ENCODE results near the gene TCEAL2. TPM values are rescaled to one million over a fixed set of nuclear protein-coding genes. Genes with fewer than 3 reads are reported as not detected.
"Not testable (repeated sequence)": the region's sequence is repeated elsewhere in the genome, so short reads cannot be mapped to it uniquely, and the experiment has no call there.

TCEAL2 gene
- total RNA-seq, 4 donors from 2014 or later: 0.32 to 1.6 (median 0.84) TPM

DNA sequence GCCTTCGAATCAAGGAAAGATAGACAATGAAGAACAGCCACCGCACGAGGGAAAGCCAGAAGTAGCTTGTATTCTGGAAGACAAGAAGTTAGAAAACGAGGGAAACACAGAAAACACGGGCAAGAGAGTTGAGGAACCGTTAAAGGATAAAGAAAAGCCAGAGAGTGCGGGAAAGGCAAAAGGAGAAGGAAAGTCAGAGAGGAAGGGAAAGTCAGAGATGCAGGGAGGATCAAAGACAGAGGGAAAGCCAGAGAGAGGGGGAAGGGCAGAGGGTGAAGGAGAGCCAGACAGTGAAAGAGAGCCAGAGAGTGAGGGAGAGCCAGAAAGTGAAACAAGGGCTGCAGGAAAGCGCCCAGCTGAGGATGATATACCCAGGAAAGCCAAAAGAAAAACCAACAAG lies 1.4 kb downstream of the TCEAL2 start:
- intact Hi-C loops (cut with DNase I; ENCODE audit: low total_unique reads): no loop called here
- TF ChIP-seq POLR2A (IDR thresholded peaks at IDR 0.05): no peak
- no peak for TF ChIP-seq CTCF (IDR thresholded peaks at IDR 0.05)
- no peak overlapping the region for H3K4me3 ChIP-seq (ENCODE audit: low read depth, poor library complexity, severe bottlenecking)
- WGBS, 2 donors: 41 to 46% methylated on average over 8 of the region's 8 CpGs
- DNase-seq (ENCODE audit: low spot score in 2 of 2): no peak

DNA sequence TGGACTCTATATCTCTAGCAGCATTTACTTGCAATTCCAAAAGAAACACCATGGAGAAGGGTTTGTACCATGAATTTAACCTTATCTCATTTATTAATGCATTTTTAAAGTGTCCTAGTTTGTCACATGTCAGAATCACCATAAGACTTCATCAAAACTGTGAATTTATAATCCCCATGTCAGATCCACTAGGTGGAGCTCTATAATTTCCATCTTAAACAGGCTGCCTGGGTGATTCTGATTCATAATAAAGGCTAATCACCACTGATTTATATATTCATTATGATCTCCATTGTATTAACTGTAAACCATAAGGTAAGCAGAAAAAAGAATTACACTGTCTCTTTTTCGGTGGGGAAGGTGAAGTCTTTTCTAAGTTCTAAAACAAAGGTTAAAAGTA lies 4.0 kb downstream of the TCEAL2 start:
- intact Hi-C loops (cut with DNase I; ENCODE audit: low total_unique reads): no loop called here
- DNase-seq (ENCODE audit: low spot score in 2 of 2): no peak
- TF ChIP-seq POLR2A (IDR thresholded peaks at IDR 0.05): no peak
- TF ChIP-seq CTCF (IDR thresholded peaks at IDR 0.05): no peak
- no peak overlapping the region for H3K4me3 ChIP-seq (ENCODE audit: low read depth, poor library complexity, severe bottlenecking)
- 61 to 63% methylated on average over 1 of the region's 1 CpG for WGBS, 2 donors

DNA sequence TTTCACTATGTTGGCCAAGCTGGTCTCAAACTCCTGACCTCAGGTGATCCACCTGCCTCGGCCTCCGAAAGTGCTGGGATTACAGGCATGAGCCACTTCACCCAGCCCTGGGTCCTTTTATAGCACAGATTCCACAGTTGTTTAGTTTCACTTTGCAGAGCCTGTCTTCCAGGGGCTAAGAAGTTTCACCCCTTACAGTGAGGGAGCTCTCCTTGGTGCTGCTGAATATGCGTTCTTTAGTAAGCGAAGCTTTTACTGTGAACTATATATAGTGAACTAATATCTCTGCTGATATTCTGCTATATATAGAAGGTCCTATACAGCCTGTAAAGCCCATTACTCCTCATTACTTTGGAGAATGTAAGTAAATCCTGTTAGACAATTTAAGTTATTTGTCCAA lies 12.6 kb downstream of the TCEAL2 start:
- DNase-seq (ENCODE audit: low spot score in 2 of 2): no peak
- intact Hi-C loops (cut with DNase I; ENCODE audit: low total_unique reads): no loop called here
- 50 to 60% methylated on average over 4 of the region's 4 CpGs for WGBS, 2 donors
- no peak for TF ChIP-seq POLR2A (IDR thresholded peaks at IDR 0.05)
- TF ChIP-seq CTCF (IDR thresholded peaks at IDR 0.05): no peak
- no peak overlapping the region for H3K4me3 ChIP-seq (ENCODE audit: low read depth, poor library complexity, severe bottlenecking)

DNA sequence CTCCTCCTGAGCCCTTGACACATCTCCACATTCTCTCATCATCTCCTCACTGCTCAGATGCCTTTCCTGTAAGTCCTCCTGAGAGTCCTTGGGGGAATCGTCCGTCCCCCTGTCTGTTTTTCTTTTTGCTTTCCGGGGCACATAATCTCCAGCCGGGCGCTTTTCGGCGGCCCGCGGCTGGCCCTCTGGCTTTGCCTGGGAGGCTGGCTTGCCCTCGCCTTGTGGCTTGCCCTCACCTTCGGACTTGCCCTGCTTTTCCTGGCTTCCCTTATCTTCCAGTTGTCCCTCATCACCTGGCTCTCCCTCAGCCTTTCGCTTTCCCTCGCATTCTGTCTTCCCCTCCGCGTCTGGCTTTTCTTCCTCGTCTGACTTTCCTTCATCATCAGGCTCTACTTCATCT lies 15.4 kb downstream of the TCEAL2 start:
- DNase-seq (ENCODE audit: low spot score in 2 of 2); intact Hi-C loops (cut with DNase I; ENCODE audit: low total_unique reads); H3K4me3 ChIP-seq (ENCODE audit: low read depth, poor library complexity, severe bottlenecking): not testable (repeated sequence)
- WGBS, 2 donors: 66 to 68% methylated on average over 15 to 16 of the region's 16 CpGs

DNA sequence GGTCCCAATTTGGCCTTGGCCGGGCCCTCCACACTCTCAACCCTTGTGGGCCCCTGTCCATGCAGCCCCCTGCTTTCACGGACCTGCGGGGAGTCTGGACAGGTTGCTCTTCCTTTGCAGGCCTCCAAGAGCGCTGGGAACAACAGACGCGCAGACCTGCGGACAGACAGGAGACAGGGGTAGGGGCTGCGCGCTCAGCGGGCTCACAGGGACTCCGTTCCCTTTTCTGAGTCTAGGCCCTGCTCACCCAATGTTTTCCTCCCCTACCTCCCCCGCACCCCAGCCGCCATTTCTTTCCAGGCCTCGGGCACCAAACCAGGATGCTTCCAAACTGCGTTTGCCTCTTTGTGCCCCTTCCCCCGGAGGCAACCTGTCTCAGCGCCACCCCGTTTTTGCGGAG lies 16.2 kb downstream of the TCEAL2 start:
- intact Hi-C loops (cut with DNase I; ENCODE audit: low total_unique reads); H3K4me3 ChIP-seq (ENCODE audit: low read depth, poor library complexity, severe bottlenecking); DNase-seq (ENCODE audit: low spot score in 2 of 2): not testable (repeated sequence)
- WGBS, 2 donors: 9 to 47% methylated on average over 17 to 19 of the region's 19 CpGs

- 45% methylated on average over 15 of the region's 31 CpGs; no CpG with 5 or more reads in 1 of the 2 donors for WGBS, 2 donors
- intact Hi-C loops (cut with DNase I; ENCODE audit: low total_unique reads); DNase-seq (ENCODE audit: low spot score in 2 of 2); H3K4me3 ChIP-seq (ENCODE audit: low read depth, poor library complexity, severe bottlenecking): not testable (repeated sequence)
Measured at GRCh38 chrX:102142274-102142673, 16.8 kb downstream of the TCEAL2 start, which contains the start of gene TCEAL6. Gene TCEAL6 (minus strand): TSS chrX:102142481.

DNA sequence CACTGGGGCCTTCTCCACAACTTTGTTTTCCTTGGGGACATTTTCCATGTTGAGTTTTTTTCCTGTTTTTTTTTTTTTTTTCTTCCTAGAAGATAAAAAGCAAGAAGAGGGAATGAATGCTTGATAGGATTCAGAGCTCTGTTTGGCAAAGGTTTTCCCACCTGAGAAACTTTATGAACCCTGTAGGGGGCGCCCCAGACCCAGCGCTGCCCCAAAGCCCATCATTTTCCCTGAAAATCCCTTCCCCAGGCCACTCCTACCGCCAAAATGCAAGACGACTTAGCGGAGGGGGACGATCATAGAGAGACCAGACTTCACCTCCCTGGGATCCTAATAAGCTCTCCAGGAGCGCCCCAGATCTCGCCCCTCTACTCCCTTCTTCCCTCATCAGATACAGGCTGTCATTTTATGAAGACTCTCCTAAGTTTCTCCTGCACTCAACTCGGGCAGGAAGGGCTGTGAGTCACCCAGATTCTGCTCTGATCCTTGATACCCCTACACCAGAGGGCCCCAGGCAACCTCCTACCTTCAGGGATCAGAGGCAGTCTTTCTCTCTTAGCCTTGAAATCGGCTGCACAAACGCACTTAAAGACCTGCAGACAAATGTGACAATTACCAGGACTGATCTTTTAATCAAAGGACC lies 28.9 kb downstream of the TCEAL2 start:
- 2 to 17% methylated on average over 6 to 11 of the region's 11 CpGs for WGBS, 2 donors
- TF ChIP-seq CTCF (IDR thresholded peaks at IDR 0.05) (no peak), POLR2A (IDR thresholded peaks at IDR 0.05) (no peak)
- DNase-seq (ENCODE audit: low spot score in 2 of 2): no peak
- H3K4me3 ChIP-seq (ENCODE audit: low read depth, poor library complexity, severe bottlenecking): no peak overlapping the region
- intact Hi-C loops (cut with DNase I; ENCODE audit: low total_unique reads): no loop called here
